22Rv1 (cell line): ENCODE measurements around the gene TBC1D8B.

Experiments
- ZFX ChIP-seq: fragments of 450-650 bp; IDR thresholded peaks from 2 replicates; pipeline ENCODE4 v1.6.1; 2017; ENCODE audit warnings: antibody characterized with exemption, borderline replicate concordance
- TF ChIP-seq, protein P1 (sequence below): fragments of 450-650 bp; IDR thresholded peaks from 2 replicates; pipeline ENCODE4 v1.5.1; 2017; ENCODE audit warnings: mild to moderate bottlenecking

DNA sequence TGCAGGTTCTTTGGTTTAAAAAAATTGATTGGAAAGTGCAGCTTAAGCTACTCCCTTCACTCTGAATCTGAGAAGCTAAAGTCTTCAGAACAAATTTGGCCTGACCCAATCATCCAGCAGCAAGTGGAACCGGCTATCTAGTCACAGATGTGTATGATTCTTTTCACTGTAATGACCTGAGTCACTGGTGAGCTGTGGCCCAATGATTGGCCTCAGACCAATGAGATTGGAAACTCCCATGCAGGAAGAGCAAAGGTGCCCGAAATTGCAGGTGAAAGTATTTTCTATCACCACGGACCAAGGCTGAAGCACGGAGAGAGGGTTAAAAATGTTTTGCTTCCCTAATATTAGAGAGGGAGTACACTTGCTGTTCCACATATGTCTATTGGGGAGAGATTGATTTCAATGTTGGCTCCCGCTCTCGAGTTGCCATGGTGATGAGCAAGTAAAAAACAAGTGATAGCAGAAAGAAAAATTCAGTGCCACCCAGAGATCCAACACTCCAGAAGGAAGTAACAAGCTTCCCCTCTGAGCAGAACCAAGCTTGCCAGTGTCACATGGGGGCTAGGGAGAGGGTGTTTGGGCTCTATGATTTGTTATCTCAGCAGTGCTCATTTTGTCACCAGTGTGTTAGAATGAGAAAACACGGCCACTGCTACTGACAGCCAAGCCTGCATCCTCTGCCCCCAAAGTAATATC lies 89.4 kb downstream of the TBC1D8B start:
- TF ChIP-seq, protein P1, sequence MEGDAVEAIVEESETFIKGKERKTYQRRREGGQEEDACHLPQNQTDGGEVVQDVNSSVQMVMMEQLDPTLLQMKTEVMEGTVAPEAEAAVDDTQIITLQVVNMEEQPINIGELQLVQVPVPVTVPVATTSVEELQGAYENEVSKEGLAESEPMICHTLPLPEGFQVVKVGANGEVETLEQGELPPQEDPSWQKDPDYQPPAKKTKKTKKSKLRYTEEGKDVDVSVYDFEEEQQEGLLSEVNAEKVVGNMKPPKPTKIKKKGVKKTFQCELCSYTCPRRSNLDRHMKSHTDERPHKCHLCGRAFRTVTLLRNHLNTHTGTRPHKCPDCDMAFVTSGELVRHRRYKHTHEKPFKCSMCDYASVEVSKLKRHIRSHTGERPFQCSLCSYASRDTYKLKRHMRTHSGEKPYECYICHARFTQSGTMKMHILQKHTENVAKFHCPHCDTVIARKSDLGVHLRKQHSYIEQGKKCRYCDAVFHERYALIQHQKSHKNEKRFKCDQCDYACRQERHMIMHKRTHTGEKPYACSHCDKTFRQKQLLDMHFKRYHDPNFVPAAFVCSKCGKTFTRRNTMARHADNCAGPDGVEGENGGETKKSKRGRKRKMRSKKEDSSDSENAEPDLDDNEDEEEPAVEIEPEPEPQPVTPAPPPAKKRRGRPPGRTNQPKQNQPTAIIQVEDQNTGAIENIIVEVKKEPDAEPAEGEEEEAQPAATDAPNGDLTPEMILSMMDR = no peak
- no peak for TF ChIP-seq ZFX
